ENCODE data around the gene ISCU.
A peak's percentile ranks its signal among the peaks of the same experiment; 100 is the strongest.

Gene ISCU

GRCh38 chr12:108562348-108563135 is at the start of gene ISCU:
ISCU (plus strand) TSS chr12:108562596; CDS start chr12:108562623, 27 bp downstream.
- Histone ChIP-seq H2AFZ (ENCODE audit: low read length, unreplicated experiment) (peak within 1 kb of the TSS; percentile 88), H3K4me3 (ENCODE audit: low read depth, low read length) (peak within 1 kb of the TSS; percentile 99), H3K4me1 (ENCODE audit: control insufficient read depth, insufficient read depth, low read length, unreplicated experiment) (peaks cover 46% of the 10 kb centered on the region), H3K79me2 (ENCODE audit: control insufficient read depth, insufficient read depth, low read length, unreplicated experiment) (peaks cover 56% of the 10 kb centered on the region), H3K36me3 (ENCODE audit: insufficient read depth, low read length) (peaks cover 16% of the 10 kb centered on the region), H3K27me3 (ENCODE audit: insufficient read depth, low read length) (no peaks in the 10 kb centered on the region), H3K27ac (ENCODE audit: low read depth, low read length) (peak within 1 kb of the TSS; percentile 96)

- H3K79me2 ChIP-seq (ENCODE audit: control insufficient read depth, insufficient read depth, low read length, unreplicated experiment) = no peaks in the 10 kb centered on the region
- H2AFZ ChIP-seq (ENCODE audit: low read length, unreplicated experiment) = no peak overlapping the region
- H3K27ac ChIP-seq (ENCODE audit: low read depth, low read length) = no peak overlapping the region
- H3K4me1 ChIP-seq (ENCODE audit: control insufficient read depth, insufficient read depth, low read length, unreplicated experiment) = peaks cover 6% of the 10 kb centered on the region
- peak overlapping the region; percentile 77 for H3K4me3 ChIP-seq (ENCODE audit: low read depth, low read length)
- H3K36me3 ChIP-seq (ENCODE audit: insufficient read depth, low read length) = 0 out of 2 replicates have a peak, but pooled peaks cover 11% of the 10 kb centered on the region
- H3K27me3 ChIP-seq (ENCODE audit: insufficient read depth, low read length) = peaks cover 11% of the 10 kb centered on the region; the same call in 1 of the 2 replicates
These were observed 47.9 kb upstream of the ISCU start for GRCh38 chr12:108514468-108514972.

GRCh38 chr12:108514973-108515814 is 47.2 kb upstream of the ISCU start, which contains the start of gene FICD:
FICD (plus strand) TSS chr12:108515277; CDS start chr12:108516973, 1,696 bp downstream.
- H3K79me2 ChIP-seq (ENCODE audit: control insufficient read depth, insufficient read depth, low read length, unreplicated experiment) = no peaks in the 10 kb centered on the region
- H3K27me3 ChIP-seq (ENCODE audit: insufficient read depth, low read length) = peaks cover 10% of the 10 kb centered on the region; the same call in 1 of the 2 replicates
- peak within 1 kb of the TSS; percentile 20; the same call in 1 of the 2 replicates for H3K27ac ChIP-seq (ENCODE audit: low read depth, low read length)
- H2AFZ ChIP-seq (ENCODE audit: low read length, unreplicated experiment) = no peak within 1 kb of the TSS
- peak within 1 kb of the TSS; percentile 77 for H3K4me3 ChIP-seq (ENCODE audit: low read depth, low read length)
- peaks cover 6% of the 10 kb centered on the region for H3K4me1 ChIP-seq (ENCODE audit: control insufficient read depth, insufficient read depth, low read length, unreplicated experiment)
- peaks cover 12% of the 10 kb centered on the region; the same call in 1 of the 2 replicates for H3K36me3 ChIP-seq (ENCODE audit: insufficient read depth, low read length)

GRCh38 chr12:108515916-108516315 is 46.5 kb upstream of the ISCU start:
- Histone ChIP-seq H3K36me3 (ENCODE audit: insufficient read depth, low read length) (peaks cover 19% of the 10 kb centered on the region; the same call in 1 of the 2 replicates), H2AFZ (ENCODE audit: low read length, unreplicated experiment) (no peak overlapping the region), H3K27me3 (ENCODE audit: insufficient read depth, low read length) (peaks cover 10% of the 10 kb centered on the region; the same call in 1 of the 2 replicates), H3K27ac (ENCODE audit: low read depth, low read length) (no peak overlapping the region), H3K79me2 (ENCODE audit: control insufficient read depth, insufficient read depth, low read length, unreplicated experiment) (no peaks in the 10 kb centered on the region), H3K4me3 (ENCODE audit: low read depth, low read length) (peak overlapping the region; percentile 77), H3K4me1 (ENCODE audit: control insufficient read depth, insufficient read depth, low read length, unreplicated experiment) (peaks cover 6% of the 10 kb centered on the region)

GRCh38 chr12:108516511-108517275 is 45.7 kb upstream of the ISCU start:
- Histone ChIP-seq H3K79me2 (ENCODE audit: control insufficient read depth, insufficient read depth, low read length, unreplicated experiment) (no peaks in the 10 kb centered on the region), H3K27me3 (ENCODE audit: insufficient read depth, low read length) (peaks cover 6% of the 10 kb centered on the region; the same call in 1 of the 2 replicates), H3K36me3 (ENCODE audit: insufficient read depth, low read length) (peaks cover 27% of the 10 kb centered on the region), H3K27ac (ENCODE audit: low read depth, low read length) (no peak overlapping the region), H3K4me1 (ENCODE audit: control insufficient read depth, insufficient read depth, low read length, unreplicated experiment) (peaks cover 6% of the 10 kb centered on the region), H2AFZ (ENCODE audit: low read length, unreplicated experiment) (no peak overlapping the region), H3K4me3 (ENCODE audit: low read depth, low read length) (no peak overlapping the region)

- Histone ChIP-seq H3K36me3 (ENCODE audit: insufficient read depth, low read length) (peaks cover 30% of the 10 kb centered on the region), H3K27me3 (ENCODE audit: insufficient read depth, low read length) (0 out of 2 replicates have a peak, but pooled peaks cover 5% of the 10 kb centered on the region)
These were observed 44.9 kb upstream of the ISCU start for GRCh38 chr12:108517288-108518100.

GRCh38 chr12:108518101-108518715 is 44.2 kb upstream of the ISCU start:
- peaks cover 36% of the 10 kb centered on the region for H3K36me3 ChIP-seq (ENCODE audit: insufficient read depth, low read length)
- no peak overlapping the region for H3K4me3 ChIP-seq (ENCODE audit: low read depth, low read length)
- 0 out of 2 replicates have a peak, but pooled peaks cover 5% of the 10 kb centered on the region for H3K27me3 ChIP-seq (ENCODE audit: insufficient read depth, low read length)
- peaks cover 6% of the 10 kb centered on the region for H3K4me1 ChIP-seq (ENCODE audit: control insufficient read depth, insufficient read depth, low read length, unreplicated experiment)
- H2AFZ ChIP-seq (ENCODE audit: low read length, unreplicated experiment) = no peak overlapping the region
- H3K79me2 ChIP-seq (ENCODE audit: control insufficient read depth, insufficient read depth, low read length, unreplicated experiment) = no peaks in the 10 kb centered on the region
- H3K27ac ChIP-seq (ENCODE audit: low read depth, low read length) = no peak overlapping the region

More at GRCh38 chr12:108517288-108518100, 44.9 kb upstream of the ISCU start:
- no peak overlapping the region for H3K27ac ChIP-seq (ENCODE audit: low read depth, low read length)
- no peak overlapping the region for H3K4me3 ChIP-seq (ENCODE audit: low read depth, low read length)
- no peak overlapping the region for H2AFZ ChIP-seq (ENCODE audit: low read length, unreplicated experiment)
- H3K79me2 ChIP-seq (ENCODE audit: control insufficient read depth, insufficient read depth, low read length, unreplicated experiment) = no peaks in the 10 kb centered on the region
- peaks cover 6% of the 10 kb centered on the region for H3K4me1 ChIP-seq (ENCODE audit: control insufficient read depth, insufficient read depth, low read length, unreplicated experiment)

GRCh38 chr12:108518716-108519496 is 43.5 kb upstream of the ISCU start:
- H3K4me3 ChIP-seq (ENCODE audit: low read depth, low read length) = no peak overlapping the region
- 0 out of 2 replicates have a peak, but pooled peaks cover under 1% of the 10 kb centered on the region for H3K27me3 ChIP-seq (ENCODE audit: insufficient read depth, low read length)
- peaks cover 41% of the 10 kb centered on the region for H3K36me3 ChIP-seq (ENCODE audit: insufficient read depth, low read length)
- no peaks in the 10 kb centered on the region for H3K79me2 ChIP-seq (ENCODE audit: control insufficient read depth, insufficient read depth, low read length, unreplicated experiment)
- peaks cover 6% of the 10 kb centered on the region for H3K4me1 ChIP-seq (ENCODE audit: control insufficient read depth, insufficient read depth, low read length, unreplicated experiment)
- H2AFZ ChIP-seq (ENCODE audit: low read length, unreplicated experiment) = no peak overlapping the region
- H3K27ac ChIP-seq (ENCODE audit: low read depth, low read length) = no peak overlapping the region
